IMR-90 (cell line): Measurements from ENCODE around the gene FATE1. TPM values are rescaled to one million over a fixed set of nuclear protein-coding genes. Genes with fewer than 3 reads are reported as not detected.

Experiments used
- ATAC-seq: fragments of 200-7000 bp; cut with Tn5 transposase; 2 replicates; pipeline ENCODE4 v1.9.1; 2020; ENCODE audit warnings: low read depth, mild to moderate bottlenecking, moderate library complexity
- BruUV-seq: library from RNA; stranded (reverse); fragments of 400-500 nt; replicated peaks from 2 replicates; lab custom pipeline; 2021; lab: Mats Ljungman, UMichigan
- CTCF ChIA-PET: fragments of 300-600 bp; formaldehyde crosslinking; extraction: SDS; loops from one replicate; lab custom pipeline; 2021; ENCODE audit warnings: antibody characterized with exemption; lab: Yijun Ruan, JAX
- POLR2A ChIA-PET: fragments of 300-600 bp; sonication (Branson Sonifier 250); formaldehyde crosslinking; loops from one replicate; lab custom pipeline; 2022; ENCODE audit warnings: antibody characterized with exemption; ENCODE audit not compliant: unreplicated experiment; lab: Charles Lee
- DNase-seq: peaks from one replicate; pipeline ENCODE4 v3.0.0; 2013
- H2AFZ ChIP-seq: replicated peaks from 2 replicates; pipeline ENCODE3; 2013; ENCODE audit warnings: low read length, mild to moderate bottlenecking; ENCODE audit not compliant: poor library complexity
- H2AK5ac ChIP-seq: 2 replicates; pipeline ENCODE4 v1.6.1; 2013; ENCODE audit warnings: low read depth, low read length, inconsistent platforms
- H2AK9ac ChIP-seq: replicated peaks from 2 replicates; pipeline ENCODE3; 2013; ENCODE audit warnings: mild to moderate bottlenecking, low read depth, low read length, moderate library complexity; ENCODE audit not compliant: poor library complexity
- H2BK120ac ChIP-seq: 2 replicates; pipeline ENCODE4 v1.6.1; 2013; ENCODE audit warnings: low read depth, low read length, inconsistent platforms
- H2BK15ac ChIP-seq: 3 replicates; pipeline ENCODE4 v1.6.1; 2013; ENCODE audit warnings: low read depth, low read length, inconsistent platforms
- H2BK20ac ChIP-seq: 2 replicates; pipeline ENCODE4 v1.6.1; 2013; ENCODE audit warnings: low read depth, mild to moderate bottlenecking, inconsistent platforms, low read length, moderate library complexity
- H2BK5ac ChIP-seq: 2 replicates; pipeline ENCODE4 v1.6.1; 2013; ENCODE audit warnings: mild to moderate bottlenecking, low read depth, low read length, inconsistent platforms; ENCODE audit not compliant: poor library complexity, severe bottlenecking
- H3K14ac ChIP-seq: replicated peaks from 2 replicates; pipeline ENCODE4 v1.6.1; 2013; ENCODE audit warnings: low read depth, low read length, inconsistent platforms
- H3K18ac ChIP-seq: 2 replicates; pipeline ENCODE4 v1.6.1; 2013; ENCODE audit warnings: low read depth, low read length, control low read depth
- H3K23ac ChIP-seq: 2 replicates; pipeline ENCODE4 v1.6.1; 2013; ENCODE audit warnings: low read depth, low read length, inconsistent platforms
- H3K27ac ChIP-seq: 2 replicates; pipeline ENCODE4 v1.5.1; 2013; ENCODE audit warnings: mild to moderate bottlenecking, control low read depth, low read length; ENCODE audit not compliant: insufficient read depth
- H3K27me3 ChIP-seq: 2 replicates; pipeline ENCODE4 v1.6.1; 2013; ENCODE audit warnings: low read length; ENCODE audit not compliant: control insufficient read depth, insufficient read depth
- H3K36me3 ChIP-seq: 2 replicates; pipeline ENCODE4 v1.6.1; 2013; ENCODE audit warnings: low read length, mixed read lengths; ENCODE audit not compliant: control insufficient read depth, insufficient read depth
- H3K4ac ChIP-seq: 2 replicates; pipeline ENCODE4 v1.6.1; 2013; ENCODE audit warnings: low read depth, low read length, inconsistent platforms
- H3K4me1 ChIP-seq: 2 replicates; pipeline ENCODE4 v1.6.1; 2013; ENCODE audit warnings: low read length, mixed read lengths; ENCODE audit not compliant: control insufficient read depth, insufficient read depth
- H3K4me2 ChIP-seq: 2 replicates; pipeline ENCODE4 v1.6.1; 2013; ENCODE audit warnings: low read depth, mild to moderate bottlenecking, control low read depth, low read length, moderate library complexity
- H3K4me3 ChIP-seq: 2 replicates; pipeline ENCODE4 v1.5.1; 2013; ENCODE audit warnings: low read depth, mild to moderate bottlenecking, control low read depth, low read length, moderate library complexity; ENCODE audit not compliant: insufficient read depth
- H3K56ac ChIP-seq: 2 replicates; pipeline ENCODE4 v1.6.1; 2013; ENCODE audit warnings: low read length, inconsistent platforms; ENCODE audit not compliant: insufficient read depth; ENCODE audit errors: extremely low read depth
- H3K79me1 ChIP-seq, 2 experiments: 2 replicates each; pipeline ENCODE4 v1.6.1; 2013; ENCODE audit warnings: low read length in 2 of 2, inconsistent platforms in 1 of 2, low read depth in 1 of 2
- H3K9ac ChIP-seq: 2 replicates; pipeline ENCODE4 v1.6.1; 2013; ENCODE audit warnings: low read depth, low read length, control low read depth
- H3K9me1 ChIP-seq: 2 replicates; pipeline ENCODE4 v1.6.1; 2013; ENCODE audit warnings: low read length, inconsistent platforms; ENCODE audit not compliant: insufficient read depth
- H3K9me3 ChIP-seq: 2 replicates; pipeline ENCODE4 v1.6.1; 2013; ENCODE audit warnings: low read length; ENCODE audit not compliant: control insufficient read depth, insufficient read depth
- H4K20me1 ChIP-seq: 2 replicates; pipeline ENCODE4 v1.6.1; 2013; ENCODE audit warnings: low read length, inconsistent platforms; ENCODE audit not compliant: insufficient read depth
- H4K5ac ChIP-seq: 2 replicates; pipeline ENCODE4 v1.6.1; 2013; ENCODE audit warnings: mild to moderate bottlenecking, low read depth, low read length, control low read depth
- H4K8ac ChIP-seq, 2 experiments: 2 replicates each; pipeline ENCODE4 v1.6.1; 2013; ENCODE audit warnings: low read depth in 2 of 2, low read length in 2 of 2, control low read depth in 1 of 2, inconsistent platforms in 1 of 2
- H4K91ac ChIP-seq: 2 replicates; pipeline ENCODE4 v1.6.1; 2013; ENCODE audit warnings: low read depth, low read length, inconsistent platforms; ENCODE audit not compliant: insufficient read depth
- BHLHE40 ChIP-seq: fragments of 150-350 bp; IDR thresholded peaks from 2 replicates; pipeline ENCODE4 v1.6.1; 2016; ENCODE audit warnings: mild to moderate bottlenecking, low read depth, low read length
- CEBPB ChIP-seq: IDR thresholded peaks from 2 replicates; pipeline ENCODE4 v1.6.1; 2012; ENCODE audit warnings: low read depth, low read length, improper control_type of control experiment
- FOS ChIP-seq: fragments of 150-350 bp; IDR thresholded peaks from 2 replicates; pipeline ENCODE4 v1.6.1; 2016; ENCODE audit warnings: low read depth, low read length
- MAFK ChIP-seq: IDR thresholded peaks from 2 replicates; pipeline ENCODE4 v1.6.1; 2012; ENCODE audit warnings: low read depth, low read length, improper control_type of control experiment
- MAZ ChIP-seq: IDR thresholded peaks from 2 replicates; pipeline ENCODE4 v1.6.1; 2012; ENCODE audit warnings: low read depth, mild to moderate bottlenecking, low read length, improper control_type of control experiment, moderate library complexity, borderline replicate concordance
- MXI1 ChIP-seq: IDR thresholded peaks from 2 replicates; pipeline ENCODE4 v1.6.1; 2012; ENCODE audit warnings: low read depth, mild to moderate bottlenecking, low read length, moderate library complexity, borderline replicate concordance
- NFE2L2 ChIP-seq: fragments of 150-350 bp; IDR thresholded peaks from 2 replicates; pipeline ENCODE4 v1.6.1; 2016; ENCODE audit warnings: low read depth, mild to moderate bottlenecking, low read length
- POLR2A ChIP-seq: IDR thresholded peaks from 2 replicates; pipeline ENCODE4 v1.6.1; 2012; ENCODE audit warnings: mild to moderate bottlenecking, low read depth, low read length
- RAD21 ChIP-seq: IDR thresholded peaks from 2 replicates; pipeline ENCODE4 v1.6.1; 2012; ENCODE audit warnings: low read length, improper control_type of control experiment
- RCOR1 ChIP-seq: IDR thresholded peaks from 2 replicates; pipeline ENCODE4 v1.6.1; 2012; ENCODE audit warnings: mild to moderate bottlenecking, low read length, improper control_type of control experiment; ENCODE audit not compliant: insufficient replicate concordance
- RFX5 ChIP-seq: IDR thresholded peaks from 2 replicates; pipeline ENCODE4 v1.8.0; 2012; ENCODE audit warnings: low read depth, mild to moderate bottlenecking, low read length, moderate library complexity
- SMC3 ChIP-seq: fragments of 150-350 bp; IDR thresholded peaks from 2 replicates; pipeline ENCODE4 v1.6.1; 2016; ENCODE audit warnings: low read depth, mild to moderate bottlenecking, antibody characterized with exemption, low read length, moderate library complexity
- WGBS, 2 experiments: methylation state at CpG; one replicate each; pipeline versions ENCODE4 v1.1.5 to v1.1.7; 2013; ENCODE audit warnings: missing lambda C conversion rate in 2 of 2; ENCODE audit not compliant: insufficient read length in 1 of 2; ENCODE audit errors: extremely low coverage in 2 of 2; 5-methylcytosine and 5-hydroxymethylcytosine counted together
- dilution Hi-C: fragments of 300-500 bp; cut with HindIII; formaldehyde crosslinking; loops from one replicate; pipeline ENCODE4 v1.14.3; 2018; ENCODE audit warnings: low sequenced_read_pairs; ENCODE audit not compliant: unreplicated experiment
- in situ Hi-C: fragments of 300-500 bp; cut with MboI; formaldehyde crosslinking; loops from 3 replicates; pipeline ENCODE4 v1.14.3; 2019; ENCODE audit warnings: low sequenced_read_pairs, inconsistent platforms, mixed read lengths
- intact Hi-C: fragments of 100-400 bp; cut with micrococcal nuclease; formaldehyde crosslinking; loops from 2 replicates; pipeline ENCODE4 v1.10.0; 2022
- polyA plus RNA-seq, 3 experiments: library from polyadenylated mRNA; depleted of rRNA; stranded (reverse); fragments of >200 nt; gene quantifications; 2 replicates each; pipeline ENCODE4 v1.2.3, GENCODE V29; 2012; ENCODE audit warnings: low replicate concordance in 1 of 3
- total RNA-seq: library from RNA; depleted of rRNA; stranded (reverse); fragments of >200 nt; gene quantifications from 2 replicates; pipeline ENCODE4 v1.2.3, GENCODE V29; 2012
- TF ChIP-seq, protein P1 (sequence below): conservative IDR thresholded peaks from 2 replicates; pipeline ENCODE4 v1.5.1; 2012; ENCODE audit warnings: mild to moderate bottlenecking, low read depth, low read length, improper control_type of control experiment

Gene FATE1
- total and polyA plus RNA-seq, 2 of the 4 experiments (the other 2 are of a cell fraction), result not detected

- intact Hi-C loops, result loop anchor here (5.0 kb wide), 1 partner anchor 884 kb away; the partner anchor contains the start of gene GABRQ
These were observed 37.0 kb downstream of the FATE1 start for GRCh38 chrX:151752847-151753246.

More at GRCh38 chrX:151752847-151753246, 37.0 kb downstream of the FATE1 start:
- no peak overlapping the region for H2AFZ ChIP-seq
- H3K4me1 ChIP-seq, result no peaks in the 10 kb centered on the region
- H2AK5ac ChIP-seq, result no peak overlapping the region
- CTCF ChIA-PET, result no interaction called here
- H4K91ac ChIP-seq, result no peak overlapping the region
- ATAC-seq (no peak), DNase-seq (no peak)
- no peak overlapping the region for H3K4me3 ChIP-seq
- TF ChIP-seq CEBPB (no peak), MAZ (no peak), SMC3 (no peak), RFX5 (no peak), BHLHE40 (no peak), NFE2L2 (no peak), RAD21 (no peak), MXI1 (no peak), POLR2A (no peak), MAFK (no peak), FOS (no peak), RCOR1 (no peak)
- TF ChIP-seq, protein P1, sequence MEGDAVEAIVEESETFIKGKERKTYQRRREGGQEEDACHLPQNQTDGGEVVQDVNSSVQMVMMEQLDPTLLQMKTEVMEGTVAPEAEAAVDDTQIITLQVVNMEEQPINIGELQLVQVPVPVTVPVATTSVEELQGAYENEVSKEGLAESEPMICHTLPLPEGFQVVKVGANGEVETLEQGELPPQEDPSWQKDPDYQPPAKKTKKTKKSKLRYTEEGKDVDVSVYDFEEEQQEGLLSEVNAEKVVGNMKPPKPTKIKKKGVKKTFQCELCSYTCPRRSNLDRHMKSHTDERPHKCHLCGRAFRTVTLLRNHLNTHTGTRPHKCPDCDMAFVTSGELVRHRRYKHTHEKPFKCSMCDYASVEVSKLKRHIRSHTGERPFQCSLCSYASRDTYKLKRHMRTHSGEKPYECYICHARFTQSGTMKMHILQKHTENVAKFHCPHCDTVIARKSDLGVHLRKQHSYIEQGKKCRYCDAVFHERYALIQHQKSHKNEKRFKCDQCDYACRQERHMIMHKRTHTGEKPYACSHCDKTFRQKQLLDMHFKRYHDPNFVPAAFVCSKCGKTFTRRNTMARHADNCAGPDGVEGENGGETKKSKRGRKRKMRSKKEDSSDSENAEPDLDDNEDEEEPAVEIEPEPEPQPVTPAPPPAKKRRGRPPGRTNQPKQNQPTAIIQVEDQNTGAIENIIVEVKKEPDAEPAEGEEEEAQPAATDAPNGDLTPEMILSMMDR, result no peak
- no peak overlapping the region for H3K14ac ChIP-seq
- no peak overlapping the region for H2BK120ac ChIP-seq
- in situ Hi-C loops, result loop anchor here (25.0 kb wide), 1 partner anchor 884 kb away; the partner anchor contains the start of gene GABRQ
- no peak overlapping the region for H2BK15ac ChIP-seq
- H3K9me1 ChIP-seq, result no peaks in the 10 kb centered on the region
- H3K4me2 ChIP-seq, result no peak overlapping the region
- H2AK9ac ChIP-seq, result no peak overlapping the region
- POLR2A ChIA-PET, result no interaction called here
- no peak overlapping the region for H3K56ac ChIP-seq
- no peak overlapping the region for H2BK20ac ChIP-seq
- H3K9me3 ChIP-seq, result peaks cover 4% of the 10 kb centered on the region; the same call in 1 of the 2 replicates
- no peaks in the 10 kb centered on the region for H3K36me3 ChIP-seq
- no peak overlapping the region for H4K5ac ChIP-seq
- H3K27me3 ChIP-seq, result no peaks in the 10 kb centered on the region
- H3K4ac ChIP-seq, result no peak overlapping the region
- 16% methylated on average over 3 of the region's 5 CpGs; no CpG with 5 or more reads in 1 of the 2 experiments for WGBS, 2 experiments
- H4K20me1 ChIP-seq, result no peaks in the 10 kb centered on the region
- no TSS peak for BruUV-seq
- H4K8ac ChIP-seq, result no peak overlapping the region
- H2BK5ac ChIP-seq, result no peak overlapping the region
- dilution Hi-C loops, result no loop called here
- H3K27ac ChIP-seq, result no peak overlapping the region
- no peaks in the 10 kb centered on the region for H3K79me1 ChIP-seq
- no peak overlapping the region for H3K9ac ChIP-seq
- no peak overlapping the region for H3K18ac ChIP-seq
- H3K23ac ChIP-seq, result no peak overlapping the region
